Measurements from ENCODE around the gene TMEM106B.

DNA sequence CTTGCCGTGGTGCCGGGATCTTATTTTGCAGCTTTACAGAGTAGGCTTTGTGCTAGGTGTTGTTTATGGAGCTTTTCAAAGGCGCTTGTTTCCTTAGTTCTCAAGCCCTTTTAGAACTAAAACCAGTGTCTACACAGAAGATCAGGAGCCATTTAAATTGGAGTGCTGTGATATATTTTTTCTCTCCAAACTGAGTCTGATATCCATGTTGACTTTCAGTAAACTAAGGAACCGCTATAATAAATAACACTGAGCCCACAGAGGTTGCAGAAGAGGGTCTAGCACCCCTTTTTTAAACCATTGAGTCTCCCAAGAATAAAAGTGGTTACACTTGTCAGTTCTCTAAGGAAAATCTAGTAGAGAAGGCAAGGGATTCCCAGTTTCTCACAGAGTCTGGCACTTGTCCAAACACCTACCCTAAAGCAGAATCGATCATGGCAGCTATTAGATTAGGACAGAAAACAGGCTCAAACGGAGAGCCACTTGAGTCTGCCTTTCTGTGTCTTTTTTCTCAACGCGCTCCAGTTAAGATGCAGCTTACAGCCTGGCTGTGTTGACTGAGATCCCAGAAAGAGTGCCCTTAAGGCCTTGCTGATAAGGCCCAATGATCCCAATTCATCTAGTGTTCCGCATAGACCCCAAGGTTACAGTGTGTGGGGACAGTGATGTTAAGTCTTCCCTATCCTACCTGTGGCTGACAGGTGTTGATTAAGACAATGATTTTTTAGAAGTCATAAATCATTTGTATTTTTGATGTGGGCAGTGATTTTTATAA is 804 bp downstream of the TMEM106B start:
- TF ChIP-seq, protein P1, sequence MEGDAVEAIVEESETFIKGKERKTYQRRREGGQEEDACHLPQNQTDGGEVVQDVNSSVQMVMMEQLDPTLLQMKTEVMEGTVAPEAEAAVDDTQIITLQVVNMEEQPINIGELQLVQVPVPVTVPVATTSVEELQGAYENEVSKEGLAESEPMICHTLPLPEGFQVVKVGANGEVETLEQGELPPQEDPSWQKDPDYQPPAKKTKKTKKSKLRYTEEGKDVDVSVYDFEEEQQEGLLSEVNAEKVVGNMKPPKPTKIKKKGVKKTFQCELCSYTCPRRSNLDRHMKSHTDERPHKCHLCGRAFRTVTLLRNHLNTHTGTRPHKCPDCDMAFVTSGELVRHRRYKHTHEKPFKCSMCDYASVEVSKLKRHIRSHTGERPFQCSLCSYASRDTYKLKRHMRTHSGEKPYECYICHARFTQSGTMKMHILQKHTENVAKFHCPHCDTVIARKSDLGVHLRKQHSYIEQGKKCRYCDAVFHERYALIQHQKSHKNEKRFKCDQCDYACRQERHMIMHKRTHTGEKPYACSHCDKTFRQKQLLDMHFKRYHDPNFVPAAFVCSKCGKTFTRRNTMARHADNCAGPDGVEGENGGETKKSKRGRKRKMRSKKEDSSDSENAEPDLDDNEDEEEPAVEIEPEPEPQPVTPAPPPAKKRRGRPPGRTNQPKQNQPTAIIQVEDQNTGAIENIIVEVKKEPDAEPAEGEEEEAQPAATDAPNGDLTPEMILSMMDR (IDR thresholded peaks at IDR 0.05; ENCODE audit: poor library complexity), result no peak
- no peak for TF ChIP-seq EZH2 (IDR thresholded peaks at IDR 0.05; ENCODE audit: borderline replicate concordance)
- TF ChIP-seq EZH2phosphoT487 (IDR thresholded peaks at IDR 0.05; ENCODE audit: low read depth, severe bottlenecking, unreplicated experiment), result no peak

Data from hepatocyte (in vitro differentiated cells).